Measurements from ENCODE around the gene CD14. TPM values are rescaled to one million over a fixed set of nuclear protein-coding genes. Genes with fewer than 3 reads are reported as not detected.

The CD14 gene
- total and polyA plus RNA-seq, 2 experiments from 2014 or later, result 0.45 to 2.3 TPM

DNA sequence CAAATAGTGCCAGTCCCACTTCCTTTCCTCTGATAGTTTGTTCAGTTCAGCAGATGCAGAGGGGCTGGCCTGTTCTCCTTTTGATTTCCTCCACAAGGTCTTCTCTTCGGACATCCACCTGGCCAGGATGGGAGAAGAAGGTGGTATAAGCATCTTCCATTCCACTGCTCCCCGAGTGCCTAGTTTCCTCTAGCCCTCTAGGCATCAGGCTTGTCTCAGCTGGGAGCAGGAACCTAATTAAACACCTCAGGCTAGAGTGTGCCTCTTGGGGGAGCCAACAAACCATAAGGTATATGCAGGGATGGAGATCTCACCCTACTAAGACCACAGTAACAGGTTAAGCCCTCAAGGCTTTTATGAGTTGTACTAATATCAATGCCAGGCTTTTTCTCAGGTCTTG is 41.2 kb upstream of the CD14 start:
- Histone ChIP-seq H3K4me3 (no peak overlapping the region), H3K27me3 (no peaks in the 10 kb centered on the region), H3K9me3 (ENCODE audit: low read depth) (no peaks in the 10 kb centered on the region), H3K79me2 (no peaks in the 10 kb centered on the region), H4K20me1 (ENCODE audit: insufficient read depth, poor library complexity, severe bottlenecking) (no peaks in the 10 kb centered on the region), H3K27ac (no peak overlapping the region), H3K4me2 (no peak overlapping the region), H3K9me2 (replicated peaks; ENCODE audit: insufficient read depth) (no peaks in the 10 kb centered on the region), H2AFZ (no peak overlapping the region), H3K4me1 (ENCODE audit: insufficient read depth) (no peaks in the 10 kb centered on the region), H3K36me3 (replicated peaks; ENCODE audit: insufficient read depth, low read depth) (no peaks in the 10 kb centered on the region)
- 88% methylated on average over 2 of the region's 2 CpGs for WGBS (ENCODE audit: low lambda C conversion rate, missing lambda C conversion rate)
- no peak for DNase-seq (ENCODE audit: low spot score)
- TF ChIP-seq EZH2phosphoT487 (IDR thresholded peaks at IDR 0.05; ENCODE audit: low read depth, severe bottlenecking, unreplicated experiment), result no peak
- TF ChIP-seq EZH2 (IDR thresholded peaks at IDR 0.05; ENCODE audit: borderline replicate concordance), result no peak
- no peak for TF ChIP-seq CTCF (IDR thresholded peaks at IDR 0.05; ENCODE audit: poor library complexity)

DNA sequence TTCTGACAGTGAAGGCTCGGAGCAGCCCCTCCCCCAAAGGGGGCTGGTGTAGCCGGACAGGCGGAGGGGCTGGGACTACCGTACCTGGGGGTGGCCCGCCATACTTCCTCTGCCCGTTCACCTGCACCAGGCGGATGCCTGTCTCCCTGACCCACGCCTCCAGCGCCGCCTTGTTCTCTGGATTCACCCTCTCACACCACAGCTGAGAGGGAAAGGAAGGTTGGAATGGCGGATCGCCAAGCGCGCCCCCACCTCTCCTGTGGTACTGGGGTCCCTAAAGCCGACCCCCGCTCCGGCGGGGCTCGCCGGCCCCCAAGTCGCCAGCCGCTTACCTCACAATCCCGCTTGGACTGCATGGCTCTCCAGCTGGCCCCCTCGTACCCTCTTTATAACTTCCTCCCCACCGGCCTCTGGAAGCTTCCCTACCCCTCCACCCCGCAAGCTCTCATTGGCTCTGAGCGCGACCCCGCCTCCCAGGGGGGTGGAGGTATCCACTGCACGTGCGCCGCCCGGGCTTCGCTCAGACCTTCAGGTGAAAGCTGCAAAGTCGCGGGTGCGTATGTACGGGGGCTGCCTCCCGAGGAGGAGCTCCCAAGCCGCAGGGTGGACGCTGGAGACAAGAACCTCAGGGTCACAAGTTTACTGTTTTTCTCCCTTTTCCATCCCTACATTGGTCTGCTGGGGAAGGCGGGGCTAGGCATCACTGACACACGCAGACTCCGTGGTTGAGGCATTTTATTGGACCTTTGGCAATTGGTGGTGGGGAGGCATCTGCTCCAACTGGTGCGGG is 40.4 kb upstream of the CD14 start, which contains the start of gene DND1:
DND1 (minus strand) TSS at position 390 of the 790 bp plus-strand sequence; CDS start at position 356, 34 bp downstream.
- no peak within 1 kb of the TSS for H3K27ac ChIP-seq
- no peaks in the 10 kb centered on the region for H3K9me2 ChIP-seq (replicated peaks; ENCODE audit: insufficient read depth)
- H2AFZ ChIP-seq, result no peak within 1 kb of the TSS
- H4K20me1 ChIP-seq (ENCODE audit: insufficient read depth, poor library complexity, severe bottlenecking), result no peaks in the 10 kb centered on the region
- TF ChIP-seq EZH2phosphoT487 (IDR thresholded peaks at IDR 0.05; ENCODE audit: low read depth, severe bottlenecking, unreplicated experiment), result no peak
- TF ChIP-seq EZH2 (IDR thresholded peaks at IDR 0.05; ENCODE audit: borderline replicate concordance), result no peak
- TF ChIP-seq CTCF (IDR thresholded peaks at IDR 0.05; ENCODE audit: poor library complexity), result no peak
- 96% methylated on average over 37 of the region's 45 CpGs for WGBS (ENCODE audit: low lambda C conversion rate, missing lambda C conversion rate)
- H3K79me2 ChIP-seq, result no peaks in the 10 kb centered on the region
- no peak within 1 kb of the TSS for H3K4me3 ChIP-seq
- no peaks in the 10 kb centered on the region for H3K36me3 ChIP-seq (replicated peaks; ENCODE audit: insufficient read depth, low read depth)
- H3K9me3 ChIP-seq (ENCODE audit: low read depth), result no peaks in the 10 kb centered on the region
- no peak for DNase-seq (ENCODE audit: low spot score)
- H3K4me1 ChIP-seq (ENCODE audit: insufficient read depth), result no peaks in the 10 kb centered on the region
- no peak within 1 kb of the TSS for H3K4me2 ChIP-seq
- no peaks in the 10 kb centered on the region for H3K27me3 ChIP-seq

GRCh38 chr5:140672455-140673186 is 39.6 kb upstream of the CD14 start:
- peak; percentile 40 for DNase-seq (ENCODE audit: low spot score)
- no peaks in the 10 kb centered on the region for H3K27me3 ChIP-seq
- no peaks in the 10 kb centered on the region for H3K9me2 ChIP-seq (replicated peaks; ENCODE audit: insufficient read depth)
- H3K9me3 ChIP-seq (ENCODE audit: low read depth), result no peaks in the 10 kb centered on the region
- no peak overlapping the region for H3K4me3 ChIP-seq
- no peak overlapping the region for H2AFZ ChIP-seq
- H3K4me1 ChIP-seq (ENCODE audit: insufficient read depth), result no peaks in the 10 kb centered on the region
- WGBS (ENCODE audit: low lambda C conversion rate, missing lambda C conversion rate), result 98% methylated on average over 70 of the region's 70 CpGs
- H3K36me3 ChIP-seq (replicated peaks; ENCODE audit: insufficient read depth, low read depth), result no peaks in the 10 kb centered on the region
- no peak overlapping the region for H3K27ac ChIP-seq
- H3K4me2 ChIP-seq, result no peak overlapping the region
- H4K20me1 ChIP-seq (ENCODE audit: insufficient read depth, poor library complexity, severe bottlenecking), result no peaks in the 10 kb centered on the region
- TF ChIP-seq EZH2 (IDR thresholded peaks at IDR 0.05; ENCODE audit: borderline replicate concordance) (no peak), CTCF (IDR thresholded peaks at IDR 0.05; ENCODE audit: poor library complexity) (no peak), EZH2phosphoT487 (IDR thresholded peaks at IDR 0.05; ENCODE audit: low read depth, severe bottlenecking, unreplicated experiment) (no peak)
- peaks cover 2% of the 10 kb centered on the region for H3K79me2 ChIP-seq
